ENCODE measurements around the gene SSH2. TPM values are rescaled to one million over a fixed set of nuclear protein-coding genes. Genes with fewer than 3 reads are reported as not detected.

Gene SSH2
- total and polyA plus RNA-seq, 2 of the 13 experiments (the other 11 are each of a cell fraction or from before 2014, with no cell fraction given), result 6.0 to 6.4 TPM

DNA sequence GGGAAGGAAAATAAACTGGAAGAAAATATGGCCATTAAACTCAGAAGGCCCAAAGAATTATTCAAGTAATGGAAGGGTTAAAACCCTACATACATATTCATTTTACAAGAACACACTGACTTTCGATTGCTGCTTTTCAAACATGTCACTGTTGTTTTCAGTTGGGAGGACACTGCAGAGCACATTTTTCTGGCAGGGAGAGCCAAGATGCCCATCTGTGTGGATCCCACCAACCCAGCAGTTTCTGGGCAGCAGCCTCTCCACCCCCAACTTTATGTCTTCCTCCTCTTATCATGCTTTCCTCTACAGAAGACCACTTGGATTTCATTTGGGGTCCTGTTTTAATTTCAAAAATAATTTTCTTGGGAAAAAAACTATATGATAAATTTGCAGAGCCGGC lies 300.2 kb downstream of the SSH2 start (continued):
- TF ChIP-seq ZFP41 (CRISPR knock-in tag; IDR thresholded peaks at IDR 0.05; ENCODE audit: borderline replicate concordance), result no peak
- TF ChIP-seq, protein P1, sequence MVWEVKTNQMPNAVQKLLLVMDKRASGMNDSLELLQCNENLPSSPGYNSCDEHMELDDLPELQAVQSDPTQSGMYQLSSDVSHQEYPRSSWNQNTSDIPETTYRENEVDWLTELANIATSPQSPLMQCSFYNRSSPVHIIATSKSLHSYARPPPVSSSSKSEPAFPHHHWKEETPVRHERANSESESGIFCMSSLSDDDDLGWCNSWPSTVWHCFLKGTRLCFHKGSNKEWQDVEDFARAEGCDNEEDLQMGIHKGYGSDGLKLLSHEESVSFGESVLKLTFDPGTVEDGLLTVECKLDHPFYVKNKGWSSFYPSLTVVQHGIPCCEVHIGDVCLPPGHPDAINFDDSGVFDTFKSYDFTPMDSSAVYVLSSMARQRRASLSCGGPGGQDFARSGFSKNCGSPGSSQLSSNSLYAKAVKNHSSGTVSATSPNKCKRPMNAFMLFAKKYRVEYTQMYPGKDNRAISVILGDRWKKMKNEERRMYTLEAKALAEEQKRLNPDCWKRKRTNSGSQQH (CRISPR knock-in tag; IDR thresholded peaks at IDR 0.05; ENCODE audit: low read depth), result no peak
- TF ChIP-seq NRL (CRISPR knock-in tag; IDR thresholded peaks at IDR 0.05; ENCODE audit: borderline replicate concordance), result no peak
- no peak for TF ChIP-seq EEA1 (CRISPR knock-in tag; IDR thresholded peaks at IDR 0.05; ENCODE audit: borderline replicate concordance)
- no peak for TF ChIP-seq HCFC1 (IDR thresholded peaks at IDR 0.05; ENCODE audit: low read depth, low read length)
- no peak for TF ChIP-seq MXI1 (IDR thresholded peaks at IDR 0.05; ENCODE audit: borderline replicate concordance, low read depth, low read length)
- TF ChIP-seq ZNF775 (CRISPR knock-in tag; IDR thresholded peaks at IDR 0.05; ENCODE audit: borderline replicate concordance), result no peak
- no peak for TF ChIP-seq KLF12 (CRISPR knock-in tag; IDR thresholded peaks at IDR 0.05; ENCODE audit: borderline replicate concordance)
- TF ChIP-seq FOXA1 (IDR thresholded peaks at IDR 0.05), result no peak
- TF ChIP-seq FOXA1 (CRISPR knock-in tag; IDR thresholded peaks at IDR 0.05), result no peak
- no peak for TF ChIP-seq ZNF234 (CRISPR knock-in tag; conservative IDR thresholded peaks at IDR 0.05)
- no peak for TF ChIP-seq ZNF777 (CRISPR knock-in tag; IDR thresholded peaks at IDR 0.05)

DNA sequence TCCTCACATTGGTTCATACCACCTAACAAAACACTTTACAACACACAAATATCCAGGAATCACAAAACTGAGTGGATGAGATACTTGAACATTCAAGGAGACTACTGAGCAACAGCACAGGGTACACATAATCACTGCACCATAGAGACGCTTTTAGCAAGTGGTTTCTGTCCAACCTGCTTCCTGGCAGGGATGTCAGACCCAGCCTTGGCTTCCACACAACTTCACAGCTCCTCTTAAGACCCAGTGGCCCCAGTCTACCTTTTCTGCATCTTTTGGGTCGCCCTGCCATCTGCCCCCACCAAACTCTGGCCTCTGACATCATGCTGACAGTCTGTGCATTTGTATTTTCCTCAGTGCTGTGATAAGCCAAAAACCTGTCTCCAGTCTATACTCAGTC lies 301.4 kb downstream of the SSH2 start:
- Histone ChIP-seq H4K20me1 (ENCODE audit: insufficient read depth, low read length) (no peaks in the 10 kb centered on the region), H2AFZ (ENCODE audit: low read length) (no peak overlapping the region), H3K4me2 (ENCODE audit: low read depth, low read length) (no peak overlapping the region), H3K4me1 (ENCODE audit: insufficient read depth, low read length) (peaks cover 1% of the 10 kb centered on the region), H3K79me2 (ENCODE audit: insufficient read depth, low read length) (no peaks in the 10 kb centered on the region), H3K9ac (ENCODE audit: insufficient read depth, low read depth, low read length) (no peak overlapping the region), H3K27ac (ENCODE audit: extremely low read length, insufficient read depth, low read length) (no peak overlapping the region), H3K9me3 (ENCODE audit: low read length) (no peaks in the 10 kb centered on the region), H3K27me3 (ENCODE audit: control insufficient read depth in 1 of 2, insufficient read depth in 2 of 2, low read length in 2 of 2) (no peaks in the 10 kb centered on the region), H3K36me3 (replicated peaks in 1 of 2; ENCODE audit: control insufficient read depth in 1 of 2, insufficient read depth in 2 of 2, low read length in 2 of 2) (peaks cover 7 to 19% of the 10 kb centered on the region in 2 experiments; a peak in 4 of 5 replicates), H3K4me3 (replicated peaks in 1 of 3; ENCODE audit: insufficient read depth in 1 of 3, low read depth in 2 of 3, low read length in 3 of 3) (no peak overlapping the region)
- WGBS (ENCODE audit: low lambda C conversion rate), result 95% methylated on average over 2 of the region's 2 CpGs
- in situ Hi-C loops (cut with HindIII; ENCODE audit: extremely low pct_ligation_motif_present, low pct_unique_long_range_greater_than_20kb) (loop anchor here (10.0 kb wide), 1 partner anchor 146 kb away; no protein-coding TSS in a partner anchor), intact Hi-C loops (cut with micrococcal nuclease; ENCODE audit: unreplicated experiment) (no loop called here)
- ATAC-seq, result no peak
- ChIA-PET POLR2A (interaction anchor here (1.2 kb wide), 1 partner anchor 14 kb away, joined by 3 read pairs; no protein-coding TSS in a partner anchor), CTCF (ENCODE audit: low intra/inter-chr PET ratio, low total read pairs) (no interaction called here)
- BruUV-seq (replicated peaks), result no TSS peak
- no peak for TF ChIP-seq MAF1 (CRISPR knock-in tag; IDR thresholded peaks at IDR 0.05; ENCODE audit: borderline replicate concordance)
- no peak for FAIRE-seq
- no peak for DNase-seq (ENCODE audit: low spot score)

All from HepG2 (cell line).